COR-L47 (cell line): Measurements from ENCODE around the gene OR5V1.
"Not testable (repeated sequence)": the region's sequence is repeated elsewhere in the genome, so short reads cannot be mapped to it uniquely, and the experiment has no call there.

ENCODE experiments used
- DNase-seq: peaks from one replicate; lab custom pipeline; 2025; lab: John Stamatoyannopoulos, UW

Gene OR5V1

GRCh38 chr6:29368765-29369164 lies at the start of gene OR5V1:
OR5V1 (minus strand) TSS chr6:29368865; CDS start chr6:29356195, 12,670 bp downstream.
- no peak for DNase-seq

GRCh38 chr6:29414588-29414987 lies 45.9 kb upstream of the OR5V1 start, which contains the start of gene OR12D1:
OR12D1 (plus strand) TSS chr6:29414928.
- DNase-seq = no peak

- DNase-seq = no peak
These were observed 35.1 kb upstream of the OR5V1 start for GRCh38 chr6:29403801-29404200.

- no peak for DNase-seq
These were observed 30.9 kb upstream of the OR5V1 start for GRCh38 chr6:29399525-29399924.

GRCh38 chr6:29395331-29395730 lies 26.7 kb upstream of the OR5V1 start, which contains the start of gene OR12D2:
OR12D2 (plus strand) TSS chr6:29395631; CDS start chr6:29396700, 1,069 bp downstream.
- DNase-seq = no peak

- DNase-seq = no peak
These were observed 19.9 kb upstream of the OR5V1 start for GRCh38 chr6:29388533-29388932.

- no peak for DNase-seq
These were observed 7.3 kb upstream of the OR5V1 start for GRCh38 chr6:29376003-29376402.

GRCh38 chr6:29375191-29375590 lies 6.5 kb upstream of the OR5V1 start, which contains the start of gene OR12D3:
OR12D3 (minus strand) TSS chr6:29375291; CDS start chr6:29375287, 4 bp downstream.
- no peak for DNase-seq

- no peak for DNase-seq
These were observed 13.1 kb downstream of the OR5V1 start for GRCh38 chr6:29355603-29356002.

- DNase-seq = no peak
These were observed 13.7 kb downstream of the OR5V1 start for GRCh38 chr6:29354980-29355379.

GRCh38 chr6:29349348-29349747 lies 19.3 kb downstream of the OR5V1 start:
- DNase-seq = not testable (repeated sequence)

GRCh38 chr6:29345380-29345779 lies 23.3 kb downstream of the OR5V1 start:
- DNase-seq = no peak

- DNase-seq = no peak
These were observed 32.4 kb downstream of the OR5V1 start for GRCh38 chr6:29336269-29336668.

GRCh38 chr6:29332676-29333075 lies 36.0 kb downstream of the OR5V1 start:
- DNase-seq = no peak

GRCh38 chr6:29325777-29326176 lies 42.9 kb downstream of the OR5V1 start:
- DNase-seq = no peak

- not testable (repeated sequence) for DNase-seq
These were observed 45.3 kb downstream of the OR5V1 start for GRCh38 chr6:29323332-29323731.

- DNase-seq = no peak
These were observed 48.7 kb downstream of the OR5V1 start for GRCh38 chr6:29319931-29320330.
